Karpas-422 (cell line): ENCODE measurements around the gene ZNF214. TPM values are rescaled to one million over a fixed set of nuclear protein-coding genes. Genes with fewer than 3 reads are reported as not detected.

Source experiments
- DNase-seq: peaks from one replicate; pipeline ENCODE4 v3.0.0-alpha.2; 2015
- H2AFZ ChIP-seq: fragments of 200-600 bp; sonication (generic); 2 replicates; pipeline ENCODE4 v1.6.1; 2014; ENCODE audit warnings: antibody characterized with exemption, low read length, mixed read lengths
- H3K27ac ChIP-seq: fragments of 200-600 bp; sonication (generic); 2 replicates; pipeline ENCODE4 v1.5.1; 2014; ENCODE audit warnings: mild to moderate bottlenecking, low read length, moderate library complexity
- H3K27me3 ChIP-seq: fragments of 200-600 bp; sonication (generic); 2 replicates; pipeline ENCODE4 v1.6.1; 2014; ENCODE audit warnings: low read length, mixed read lengths
- H3K36me3 ChIP-seq: fragments of 200-600 bp; sonication (generic); 2 replicates; pipeline ENCODE4 v1.6.1; 2014; ENCODE audit warnings: low read length, mixed read lengths; ENCODE audit not compliant: insufficient read depth
- H3K4me1 ChIP-seq: fragments of 200-600 bp; sonication (generic); 2 replicates; pipeline ENCODE4 v1.6.1; 2014; ENCODE audit warnings: mild to moderate bottlenecking, low read length, mixed read lengths
- H3K4me2 ChIP-seq: fragments of 200-600 bp; sonication (generic); 2 replicates; pipeline ENCODE4 v1.6.1; 2014; ENCODE audit warnings: low read length, low read depth, mild to moderate bottlenecking; ENCODE audit not compliant: poor library complexity, severe bottlenecking
- H3K4me3 ChIP-seq: fragments of 200-600 bp; sonication (generic); 2 replicates; pipeline ENCODE4 v1.5.1; 2014; ENCODE audit warnings: mild to moderate bottlenecking, antibody characterized with exemption, low read length, mixed read lengths
- H3K79me2 ChIP-seq: fragments of 200-600 bp; sonication (generic); 2 replicates; pipeline ENCODE4 v1.6.1; 2014; ENCODE audit warnings: mild to moderate bottlenecking, low read length, mixed read lengths
- H3K9ac ChIP-seq: fragments of 200-600 bp; sonication (generic); 2 replicates; pipeline ENCODE4 v1.6.0; 2014; ENCODE audit warnings: low read length
- H3K9me2 ChIP-seq: fragments of 200-600 bp; sonication (generic), shearing (Covaris generic); replicated peaks from 2 replicates; pipeline ENCODE4 v1.6.0; 2014; ENCODE audit warnings: mild to moderate bottlenecking, low read length, moderate library complexity; ENCODE audit not compliant: insufficient read depth
- H3K9me3 ChIP-seq: fragments of 300-700, 200-600 bp; sonication (generic); 2 replicates; pipeline ENCODE4 v1.6.1; 2014; ENCODE audit warnings: low read length, mixed read lengths
- H4K20me1 ChIP-seq: fragments of 200-600 bp; sonication (generic); 2 replicates; pipeline ENCODE4 v1.6.1; 2014; ENCODE audit warnings: mild to moderate bottlenecking, antibody characterized with exemption, low read length, low read depth; ENCODE audit not compliant: insufficient read depth
- total RNA-seq: library from RNA; depleted of rRNA; stranded (reverse); fragments of >200 nt; shearing (Covaris generic); gene quantifications from 2 replicates; pipeline ENCODE4 v1.2.3, GENCODE V29; 2014; ENCODE audit warnings: low replicate concordance

ZNF214 gene
- total RNA-seq, 1 experiment from 2014 or later: not detected

GRCh38 chr11:7004482-7004881 lies 15.7 kb downstream of the ZNF214 start:
- no peak overlapping the region for H2AFZ ChIP-seq
- no peak overlapping the region for H3K9ac ChIP-seq
- H3K79me2 ChIP-seq: no peaks in the 10 kb centered on the region
- H4K20me1 ChIP-seq: no peaks in the 10 kb centered on the region
- no peak for DNase-seq
- no peaks in the 10 kb centered on the region for H3K36me3 ChIP-seq
- H3K27me3 ChIP-seq: no peaks in the 10 kb centered on the region
- H3K9me3 ChIP-seq: no peaks in the 10 kb centered on the region
- H3K4me2 ChIP-seq: no peak overlapping the region
- no peak overlapping the region for H3K4me3 ChIP-seq
- no peak overlapping the region for H3K27ac ChIP-seq
- H3K9me2 ChIP-seq: no peaks in the 10 kb centered on the region; the same call in 1 of the 2 replicates
- H3K4me1 ChIP-seq: no peaks in the 10 kb centered on the region

DNA sequence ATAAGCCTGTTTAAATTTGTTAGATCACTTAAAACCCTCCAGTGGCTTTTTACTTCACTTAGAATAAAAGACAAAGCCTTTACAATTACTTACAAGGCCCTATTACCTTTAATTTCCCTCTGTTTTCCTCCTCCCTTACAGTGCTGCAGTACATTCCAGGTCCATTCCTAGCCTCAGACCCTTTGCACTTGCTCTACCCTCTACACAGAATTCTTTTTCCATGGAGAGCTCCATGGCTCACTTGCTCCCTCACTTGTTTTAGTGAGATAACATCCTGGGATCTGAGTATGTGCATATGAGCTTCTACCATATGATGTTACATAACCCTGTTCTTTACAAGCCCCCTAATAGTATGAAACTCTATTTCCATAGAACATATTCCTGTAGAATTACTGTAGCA lies 24.4 kb downstream of the ZNF214 start:
- H3K4me2 ChIP-seq: no peak overlapping the region
- DNase-seq: no peak
- H3K4me1 ChIP-seq: peaks cover 32% of the 10 kb centered on the region
- no peaks in the 10 kb centered on the region for H4K20me1 ChIP-seq
- H3K27me3 ChIP-seq: no peaks in the 10 kb centered on the region
- H3K9me3 ChIP-seq: no peaks in the 10 kb centered on the region
- no peaks in the 10 kb centered on the region; the same call in 1 of the 2 replicates for H3K9me2 ChIP-seq
- no peak overlapping the region for H3K4me3 ChIP-seq
- H3K36me3 ChIP-seq: no peaks in the 10 kb centered on the region
- H3K27ac ChIP-seq: no peak overlapping the region
- no peak overlapping the region for H3K9ac ChIP-seq
- no peaks in the 10 kb centered on the region for H3K79me2 ChIP-seq
- H2AFZ ChIP-seq: no peak overlapping the region

DNA sequence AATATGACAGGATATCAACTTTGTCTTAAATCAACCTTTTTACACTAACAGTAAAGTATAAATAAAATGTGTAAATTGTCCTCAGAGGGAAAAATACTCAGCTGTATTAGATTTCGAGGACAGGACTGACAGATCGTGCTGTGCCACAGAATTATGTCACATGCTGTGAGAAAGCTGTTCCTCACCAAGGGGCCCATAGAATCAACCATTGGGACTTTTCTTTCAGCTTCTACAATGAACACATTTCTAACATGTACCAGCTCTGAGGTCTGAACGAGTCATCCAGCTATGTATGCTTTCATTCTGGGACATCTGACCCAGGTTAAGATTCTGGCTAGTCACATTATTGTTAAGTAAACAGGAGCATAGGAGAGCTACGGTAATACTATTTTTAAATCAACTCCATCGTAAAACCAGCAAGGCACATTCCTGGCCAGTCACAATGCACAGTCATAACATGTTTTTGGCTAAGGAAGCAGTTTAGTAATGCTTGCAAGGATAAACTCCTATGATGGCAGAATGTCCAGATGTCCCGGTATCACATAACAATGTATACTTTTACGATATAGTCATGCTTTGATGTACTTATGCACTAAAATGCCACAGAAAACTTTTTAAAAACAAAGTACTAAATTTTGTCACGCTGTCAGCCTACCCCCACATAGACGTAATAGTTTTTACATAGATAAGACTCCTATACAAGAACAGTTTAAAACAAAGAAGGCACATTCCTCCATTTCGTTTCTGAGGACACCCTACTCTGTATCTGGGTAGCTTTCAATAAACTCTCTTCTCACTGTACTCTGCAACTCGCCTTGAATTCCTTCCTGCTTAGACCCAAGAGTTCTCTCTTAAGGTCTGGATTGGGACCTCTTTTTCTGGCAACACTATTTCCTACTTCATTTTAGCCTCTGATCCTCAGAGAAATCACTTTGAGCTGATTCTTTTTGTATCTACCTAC lies 27.4 kb downstream of the ZNF214 start:
- Histone ChIP-seq H3K9me2 (no peaks in the 10 kb centered on the region), H3K9ac (no peak overlapping the region), H3K79me2 (no peaks in the 10 kb centered on the region), H4K20me1 (no peaks in the 10 kb centered on the region), H2AFZ (no peak overlapping the region), H3K4me1 (peaks cover 34% of the 10 kb centered on the region), H3K36me3 (no peaks in the 10 kb centered on the region), H3K27me3 (no peaks in the 10 kb centered on the region), H3K4me3 (no peak overlapping the region), H3K27ac (peak overlapping the region; percentile 45), H3K9me3 (no peaks in the 10 kb centered on the region), H3K4me2 (no peak overlapping the region)
- no peak for DNase-seq

GRCh38 chr11:6992026-6992425 lies 28.1 kb downstream of the ZNF214 start:
- no peaks in the 10 kb centered on the region for H3K27me3 ChIP-seq
- H3K9ac ChIP-seq: no peak overlapping the region
- no peaks in the 10 kb centered on the region for H3K9me2 ChIP-seq
- H3K9me3 ChIP-seq: no peaks in the 10 kb centered on the region
- H3K4me3 ChIP-seq: no peak overlapping the region
- H3K36me3 ChIP-seq: no peaks in the 10 kb centered on the region
- no peaks in the 10 kb centered on the region for H4K20me1 ChIP-seq
- H3K79me2 ChIP-seq: no peaks in the 10 kb centered on the region
- H3K4me1 ChIP-seq: peaks cover 27% of the 10 kb centered on the region
- H3K4me2 ChIP-seq: no peak overlapping the region
- no peak for DNase-seq
- no peak overlapping the region for H2AFZ ChIP-seq
- H3K27ac ChIP-seq: no peak overlapping the region

DNA sequence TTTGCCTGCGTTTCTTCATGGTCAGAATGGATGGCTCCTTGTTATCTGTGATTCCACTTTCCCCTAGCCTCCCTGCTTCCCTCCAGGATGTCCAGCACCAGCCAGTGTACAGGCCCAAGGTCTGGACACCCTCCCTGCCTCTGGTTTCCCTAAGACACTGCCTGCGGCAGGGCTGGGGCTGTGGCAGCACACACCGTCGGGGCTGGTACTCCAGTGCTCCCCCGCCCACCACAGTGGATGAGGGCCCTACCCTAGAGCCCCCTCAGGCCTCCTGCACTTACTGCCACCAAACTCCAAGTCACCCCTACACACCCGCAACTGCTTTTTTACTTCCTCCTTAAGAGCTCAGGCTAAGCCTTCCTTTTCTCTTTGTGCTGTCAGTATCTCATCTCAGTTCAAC lies 28.9 kb downstream of the ZNF214 start:
- H3K79me2 ChIP-seq: no peaks in the 10 kb centered on the region
- H3K4me3 ChIP-seq: no peak overlapping the region
- H3K27ac ChIP-seq: no peak overlapping the region
- no peak for DNase-seq
- H3K36me3 ChIP-seq: no peaks in the 10 kb centered on the region
- no peak overlapping the region for H3K9ac ChIP-seq
- no peaks in the 10 kb centered on the region for H3K27me3 ChIP-seq
- no peaks in the 10 kb centered on the region for H3K9me2 ChIP-seq
- H2AFZ ChIP-seq: no peak overlapping the region
- H3K4me1 ChIP-seq: peaks cover 23% of the 10 kb centered on the region
- H3K4me2 ChIP-seq: no peak overlapping the region
- no peaks in the 10 kb centered on the region for H3K9me3 ChIP-seq
- no peaks in the 10 kb centered on the region for H4K20me1 ChIP-seq

DNA sequence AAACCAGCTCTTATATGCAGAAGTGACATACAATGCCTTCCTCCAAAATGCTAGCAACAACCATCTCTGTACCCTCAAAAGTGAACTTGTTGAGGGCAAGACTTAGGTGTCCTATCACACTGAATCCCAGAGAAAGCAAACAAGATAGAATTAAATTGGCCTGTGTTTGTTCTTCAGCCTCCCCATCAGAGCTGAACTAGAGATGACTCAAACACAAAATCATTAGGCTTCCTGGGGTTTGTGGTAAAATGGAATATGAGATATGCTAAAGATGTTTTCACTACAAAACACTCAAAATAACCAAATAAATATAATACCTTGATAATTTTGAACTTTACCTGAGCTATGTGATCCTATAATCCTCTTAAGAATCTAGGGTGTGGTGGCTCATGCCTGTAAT lies 31.6 kb downstream of the ZNF214 start:
- no peak overlapping the region for H3K9ac ChIP-seq
- no peaks in the 10 kb centered on the region for H3K79me2 ChIP-seq
- H2AFZ ChIP-seq: no peak overlapping the region
- DNase-seq: no peak
- no peaks in the 10 kb centered on the region for H3K27me3 ChIP-seq
- H3K4me1 ChIP-seq: peaks cover 20% of the 10 kb centered on the region
- no peaks in the 10 kb centered on the region for H3K9me2 ChIP-seq
- no peak overlapping the region for H3K4me3 ChIP-seq
- H3K4me2 ChIP-seq: no peak overlapping the region
- H3K36me3 ChIP-seq: no peaks in the 10 kb centered on the region
- H3K9me3 ChIP-seq: no peaks in the 10 kb centered on the region
- no peak overlapping the region for H3K27ac ChIP-seq
- H4K20me1 ChIP-seq: no peaks in the 10 kb centered on the region

- H3K4me2 ChIP-seq: no peak overlapping the region
- H3K27me3 ChIP-seq: no peaks in the 10 kb centered on the region
- H3K9ac ChIP-seq: no peak overlapping the region
- no peaks in the 10 kb centered on the region for H3K36me3 ChIP-seq
- H3K9me2 ChIP-seq: no peaks in the 10 kb centered on the region
- peaks cover 11% of the 10 kb centered on the region for H3K4me1 ChIP-seq
- H3K4me3 ChIP-seq: no peak overlapping the region
- no peak for DNase-seq
- H4K20me1 ChIP-seq: no peaks in the 10 kb centered on the region
- H3K79me2 ChIP-seq: no peaks in the 10 kb centered on the region
- H3K27ac ChIP-seq: no peak overlapping the region
- no peak overlapping the region for H2AFZ ChIP-seq
- H3K9me3 ChIP-seq: no peaks in the 10 kb centered on the region
Observed at GRCh38 chr11:6986487-6986886, 33.7 kb downstream of the ZNF214 start.

DNA sequence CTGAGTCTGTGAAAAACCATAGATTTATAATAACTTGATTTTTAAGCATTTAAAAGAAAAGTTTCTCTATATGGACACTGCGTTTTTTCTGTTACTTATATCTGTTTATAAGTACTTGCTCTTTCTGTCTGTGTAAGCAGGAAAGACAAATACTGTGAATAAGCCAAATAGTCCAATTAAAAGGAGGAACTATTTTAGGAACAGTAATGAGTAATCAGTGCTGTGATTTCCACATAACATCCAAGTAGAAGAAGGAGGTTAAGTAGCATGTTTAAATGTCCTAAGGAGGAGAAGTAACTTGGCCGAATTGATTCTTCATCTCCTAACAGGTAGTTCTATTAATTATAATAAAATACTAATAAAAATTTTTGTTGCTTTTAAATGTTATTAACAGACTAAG lies 40.8 kb downstream of the ZNF214 start:
- Histone ChIP-seq H3K4me1 (no peaks in the 10 kb centered on the region), H3K27me3 (no peaks in the 10 kb centered on the region), H3K27ac (no peak overlapping the region), H3K4me2 (no peak overlapping the region), H3K9me2 (no peaks in the 10 kb centered on the region), H3K79me2 (no peaks in the 10 kb centered on the region), H3K9me3 (no peaks in the 10 kb centered on the region), H2AFZ (no peak overlapping the region), H3K9ac (no peak overlapping the region), H3K36me3 (no peaks in the 10 kb centered on the region), H4K20me1 (no peaks in the 10 kb centered on the region), H3K4me3 (no peak overlapping the region)
- DNase-seq: no peak
